ENCODE data around the gene AGTPBP1.

Gene AGTPBP1

DNA sequence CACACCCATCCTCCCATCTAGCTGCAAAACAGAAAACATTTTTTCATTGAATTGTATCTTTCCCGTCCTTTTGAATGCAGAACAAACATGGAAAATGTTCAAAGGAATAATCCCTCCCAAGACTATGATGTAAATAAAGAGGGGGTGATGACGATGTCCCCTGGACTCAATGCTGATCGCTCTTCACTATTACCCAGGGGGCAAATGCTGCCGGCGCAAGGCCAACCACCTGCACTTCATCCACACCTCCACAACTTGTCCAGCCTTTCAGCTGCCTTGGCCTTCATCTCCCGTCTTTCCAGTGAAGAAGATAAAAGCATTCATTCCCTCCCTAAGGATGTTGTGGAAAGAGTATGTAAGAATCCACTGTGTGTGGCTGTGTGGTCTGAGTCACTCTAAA, 240.3 kb downstream of the AGTPBP1 start:
- no peak for DNase-seq (ENCODE audit: extremely low read depth, low read depth)
- no peak overlapping the region for H3K4me3 ChIP-seq (replicated peaks; ENCODE audit: low read depth, low read length)
- TF ChIP-seq, protein P1, sequence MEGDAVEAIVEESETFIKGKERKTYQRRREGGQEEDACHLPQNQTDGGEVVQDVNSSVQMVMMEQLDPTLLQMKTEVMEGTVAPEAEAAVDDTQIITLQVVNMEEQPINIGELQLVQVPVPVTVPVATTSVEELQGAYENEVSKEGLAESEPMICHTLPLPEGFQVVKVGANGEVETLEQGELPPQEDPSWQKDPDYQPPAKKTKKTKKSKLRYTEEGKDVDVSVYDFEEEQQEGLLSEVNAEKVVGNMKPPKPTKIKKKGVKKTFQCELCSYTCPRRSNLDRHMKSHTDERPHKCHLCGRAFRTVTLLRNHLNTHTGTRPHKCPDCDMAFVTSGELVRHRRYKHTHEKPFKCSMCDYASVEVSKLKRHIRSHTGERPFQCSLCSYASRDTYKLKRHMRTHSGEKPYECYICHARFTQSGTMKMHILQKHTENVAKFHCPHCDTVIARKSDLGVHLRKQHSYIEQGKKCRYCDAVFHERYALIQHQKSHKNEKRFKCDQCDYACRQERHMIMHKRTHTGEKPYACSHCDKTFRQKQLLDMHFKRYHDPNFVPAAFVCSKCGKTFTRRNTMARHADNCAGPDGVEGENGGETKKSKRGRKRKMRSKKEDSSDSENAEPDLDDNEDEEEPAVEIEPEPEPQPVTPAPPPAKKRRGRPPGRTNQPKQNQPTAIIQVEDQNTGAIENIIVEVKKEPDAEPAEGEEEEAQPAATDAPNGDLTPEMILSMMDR (IDR thresholded peaks at IDR 0.05; ENCODE audit: low read depth, low read length, missing control alignments): no peak

Measured in HFF-Myc (cell line).